Activated CD8-positive, alpha-beta memory T cell treated with anti-CD3 and anti-CD28 coated beads, Interleukin-2, amount 10 ng/mL, durations not matched to agents 7 days and 5 days (primary cell): ENCODE results near the gene TSPAN3. TPM values are rescaled to one million over a fixed set of nuclear protein-coding genes. Genes with fewer than 3 reads are reported as not detected.
A peak's percentile ranks its signal among the peaks of the same experiment; 100 is the strongest.

Experiments used
- ATAC-seq: fragments of 150-1000 bp; cut with Tn5 transposase; one replicate; pipeline ENCODE4 v1.10.0; 2021; ENCODE audit warnings: moderate library complexity
- CTCF ChIA-PET: fragments of 350-600 bp; sonication (Branson Sonifier 250); formaldehyde crosslinking; loops from one replicate; lab custom pipeline; 2021; ENCODE audit warnings: antibody characterized with exemption; lab: Charles Lee
- DNase-seq: peaks from one replicate; pipeline ENCODE4 v3.0.0-alpha.2; 2020
- H3K27ac Mint-ChIP-seq: one replicate; pipeline ENCODE4 v1.8.0; 2021; ENCODE audit warnings: mild to moderate bottlenecking, mixed read lengths
- H3K27me3 Mint-ChIP-seq: one replicate; pipeline ENCODE4 v1.8.0; 2021; ENCODE audit warnings: mixed read lengths
- H3K36me3 Mint-ChIP-seq: one replicate; pipeline ENCODE4 v1.8.0; 2021; ENCODE audit warnings: mild to moderate bottlenecking, mixed read lengths
- H3K4me1 Mint-ChIP-seq: one replicate; pipeline ENCODE4 v1.8.0; 2021; ENCODE audit warnings: mixed read lengths
- H3K4me3 Mint-ChIP-seq: one replicate; pipeline ENCODE4 v1.8.0; 2021; ENCODE audit warnings: mild to moderate bottlenecking, moderate library complexity, mixed read lengths
- H3K9me3 Mint-ChIP-seq: one replicate; pipeline ENCODE4 v1.8.0; 2022; ENCODE audit warnings: low read depth, mixed read lengths
- total RNA-seq, 2 experiments: library from RNA; stranded (reverse); gene quantifications; one replicate each; pipeline ENCODE4 v1.2.3, GENCODE V29; 2021

TSPAN3 gene
- total RNA-seq, 2 experiments from 2014 or later: 20.9 to 29.4 TPM

GRCh38 chr15:77097921-77098320, 27.0 kb upstream of the TSPAN3 start:
- ATAC-seq (no peak), DNase-seq (no peak)
- Mint-ChIP-seq H3K36me3 (no peaks in the 10 kb centered on the region), H3K27ac (no peak overlapping the region), H3K4me1 (peaks cover 6% of the 10 kb centered on the region), H3K4me3 (no peak overlapping the region), H3K27me3 (no peaks in the 10 kb centered on the region), H3K9me3 (no peaks in the 10 kb centered on the region)
- CTCF ChIA-PET: no interaction called here

GRCh38 chr15:77097248-77097721, 26.4 kb upstream of the TSPAN3 start:
- CTCF ChIA-PET: interaction anchor here (1.4 kb wide), 1 partner anchor 20 kb away, joined by 4 read pairs; no protein-coding TSS in a partner anchor
- Mint-ChIP-seq H3K4me3 (no peak overlapping the region), H3K36me3 (no peaks in the 10 kb centered on the region), H3K9me3 (no peaks in the 10 kb centered on the region), H3K27me3 (no peaks in the 10 kb centered on the region), H3K4me1 (peaks cover 7% of the 10 kb centered on the region), H3K27ac (no peak overlapping the region)
- DNase-seq (no peak), ATAC-seq (no peak)

- no peaks in the 10 kb centered on the region for H3K36me3 Mint-ChIP-seq
- DNase-seq (no peak), ATAC-seq (no peak)
- no peak overlapping the region for H3K4me3 Mint-ChIP-seq
- H3K9me3 Mint-ChIP-seq: no peaks in the 10 kb centered on the region
- H3K27me3 Mint-ChIP-seq: no peaks in the 10 kb centered on the region
- H3K4me1 Mint-ChIP-seq: peaks cover 7% of the 10 kb centered on the region
- CTCF ChIA-PET: interaction anchor here (1.4 kb wide), 1 partner anchor 21 kb away, joined by 4 read pairs; no protein-coding TSS in a partner anchor
- H3K27ac Mint-ChIP-seq: no peak overlapping the region
Observed at GRCh38 chr15:77096541-77096940, 25.6 kb upstream of the TSPAN3 start.

- no peaks in the 10 kb centered on the region for H3K36me3 Mint-ChIP-seq
- no peak overlapping the region for H3K4me3 Mint-ChIP-seq
- ATAC-seq: no peak
- H3K27ac Mint-ChIP-seq: no peak overlapping the region
- peaks cover 7% of the 10 kb centered on the region for H3K4me1 Mint-ChIP-seq
- H3K9me3 Mint-ChIP-seq: no peaks in the 10 kb centered on the region
- CTCF ChIA-PET: interaction anchor here (0.8 to 1.4 kb wide), 2 partner anchors 21 to 447 kb away, joined by 4 read pairs; no protein-coding TSS in a partner anchor
- DNase-seq: no peak
- no peaks in the 10 kb centered on the region for H3K27me3 Mint-ChIP-seq
Observed at GRCh38 chr15:77096138-77096537, 25.2 kb upstream of the TSPAN3 start.

- Mint-ChIP-seq H3K27ac (no peak overlapping the region), H3K4me1 (peaks cover 6% of the 10 kb centered on the region), H3K4me3 (no peak overlapping the region), H3K27me3 (no peaks in the 10 kb centered on the region), H3K36me3 (no peaks in the 10 kb centered on the region), H3K9me3 (no peaks in the 10 kb centered on the region)
- DNase-seq: no peak
- ATAC-seq: no peak
- CTCF ChIA-PET: interaction anchor here (0.9 to 1.2 kb wide), 2 partner anchors 86 to 121 kb away, joined by 3 read pairs; no protein-coding TSS in a partner anchor
Observed at GRCh38 chr15:77094397-77095030, 23.6 kb upstream of the TSPAN3 start.

GRCh38 chr15:77093436-77093835, 22.5 kb upstream of the TSPAN3 start:
- no peaks in the 10 kb centered on the region for H3K9me3 Mint-ChIP-seq
- H3K27me3 Mint-ChIP-seq: no peaks in the 10 kb centered on the region
- peaks cover 6% of the 10 kb centered on the region for H3K4me1 Mint-ChIP-seq
- CTCF ChIA-PET: interaction anchor here (0.9 to 1.1 kb wide), 3 partner anchors 26 to 93 kb away, joined by 3 read pairs; no protein-coding TSS in a partner anchor
- no peak overlapping the region for H3K27ac Mint-ChIP-seq
- no peak for ATAC-seq
- no peaks in the 10 kb centered on the region for H3K36me3 Mint-ChIP-seq
- H3K4me3 Mint-ChIP-seq: no peak overlapping the region
- no peak for DNase-seq

- DNase-seq (no peak), ATAC-seq (no peak)
- no peaks in the 10 kb centered on the region for H3K27me3 Mint-ChIP-seq
- H3K4me3 Mint-ChIP-seq: no peak overlapping the region
- H3K4me1 Mint-ChIP-seq: peaks cover 6% of the 10 kb centered on the region
- H3K9me3 Mint-ChIP-seq: no peaks in the 10 kb centered on the region
- CTCF ChIA-PET: no interaction called here
- no peak overlapping the region for H3K27ac Mint-ChIP-seq
- H3K36me3 Mint-ChIP-seq: no peaks in the 10 kb centered on the region
Observed at GRCh38 chr15:77091097-77091496, 20.2 kb upstream of the TSPAN3 start.

- ATAC-seq (no peak), DNase-seq (no peak)
- no peaks in the 10 kb centered on the region for H3K36me3 Mint-ChIP-seq
- H3K27me3 Mint-ChIP-seq: no peaks in the 10 kb centered on the region
- H3K9me3 Mint-ChIP-seq: no peaks in the 10 kb centered on the region
- no peak overlapping the region for H3K27ac Mint-ChIP-seq
- H3K4me1 Mint-ChIP-seq: peaks cover 27% of the 10 kb centered on the region
- no peak overlapping the region for H3K4me3 Mint-ChIP-seq
- CTCF ChIA-PET: interaction anchor here (1.2 kb wide), 1 partner anchor 456 kb away, joined by 5 read pairs; no protein-coding TSS in a partner anchor
Observed at GRCh38 chr15:77087213-77087612, 16.3 kb upstream of the TSPAN3 start.

- H3K4me3 Mint-ChIP-seq: no peak overlapping the region
- DNase-seq (no peak), ATAC-seq (peak; percentile 37)
- H3K4me1 Mint-ChIP-seq: peaks cover 34% of the 10 kb centered on the region
- H3K27me3 Mint-ChIP-seq: no peaks in the 10 kb centered on the region
- H3K9me3 Mint-ChIP-seq: no peaks in the 10 kb centered on the region
- H3K27ac Mint-ChIP-seq: no peak overlapping the region
- CTCF ChIA-PET: no interaction called here
- no peaks in the 10 kb centered on the region for H3K36me3 Mint-ChIP-seq
Observed at GRCh38 chr15:77085297-77085696, 14.4 kb upstream of the TSPAN3 start.

GRCh38 chr15:77084436-77084835, 13.5 kb upstream of the TSPAN3 start:
- Mint-ChIP-seq H3K4me3 (no peak overlapping the region), H3K36me3 (no peaks in the 10 kb centered on the region), H3K27ac (no peak overlapping the region), H3K4me1 (peaks cover 34% of the 10 kb centered on the region), H3K9me3 (no peaks in the 10 kb centered on the region), H3K27me3 (no peaks in the 10 kb centered on the region)
- DNase-seq (no peak), ATAC-seq (no peak)
- CTCF ChIA-PET: no interaction called here

GRCh38 chr15:77083381-77084160, 12.7 kb upstream of the TSPAN3 start:
- no peaks in the 10 kb centered on the region for H3K9me3 Mint-ChIP-seq
- no peaks in the 10 kb centered on the region for H3K27me3 Mint-ChIP-seq
- H3K27ac Mint-ChIP-seq: no peak overlapping the region

GRCh38 chr15:77081971-77082370, 11.1 kb upstream of the TSPAN3 start:
- Mint-ChIP-seq H3K4me3 (no peak overlapping the region), H3K27ac (no peak overlapping the region), H3K36me3 (no peaks in the 10 kb centered on the region), H3K27me3 (no peaks in the 10 kb centered on the region), H3K9me3 (no peaks in the 10 kb centered on the region), H3K4me1 (peaks cover 34% of the 10 kb centered on the region)
- CTCF ChIA-PET: interaction anchor here (1.0 kb wide), 1 partner anchor 108 kb away, joined by 4 read pairs; no protein-coding TSS in a partner anchor
- DNase-seq (no peak), ATAC-seq (no peak)

More at GRCh38 chr15:77083381-77084160, 12.7 kb upstream of the TSPAN3 start:
- H3K36me3 Mint-ChIP-seq: no peaks in the 10 kb centered on the region
- peak; percentile 84 for ATAC-seq
- H3K4me3 Mint-ChIP-seq: peak overlapping the region; percentile 21
- CTCF ChIA-PET: no interaction called here
- peaks cover 34% of the 10 kb centered on the region for H3K4me1 Mint-ChIP-seq
- DNase-seq: peak; percentile 67

- CTCF ChIA-PET: interaction anchor here (0.8 kb wide), 1 partner anchor 99 kb away, joined by 3 read pairs; no protein-coding TSS in a partner anchor
- no peak for DNase-seq
- H3K4me3 Mint-ChIP-seq: no peak overlapping the region
Observed at GRCh38 chr15:77076323-77076915, 5.5 kb upstream of the TSPAN3 start.

More at GRCh38 chr15:77076323-77076915, 5.5 kb upstream of the TSPAN3 start:
- ATAC-seq: no peak
- no peaks in the 10 kb centered on the region for H3K9me3 Mint-ChIP-seq
- no peak overlapping the region for H3K27ac Mint-ChIP-seq
- H3K4me1 Mint-ChIP-seq: peaks cover under 1% of the 10 kb centered on the region
- H3K27me3 Mint-ChIP-seq: peaks cover 9% of the 10 kb centered on the region
- H3K36me3 Mint-ChIP-seq: no peaks in the 10 kb centered on the region
